Neural progenitor cell (in vitro differentiated cells): Measurements from ENCODE around the gene SIRT1. TPM values are rescaled to one million over a fixed set of nuclear protein-coding genes. Genes with fewer than 3 reads are reported as not detected.
A peak's percentile ranks its signal among the peaks of the same experiment; 100 is the strongest.

ENCODE experiments used
- DNase-seq: peaks from one replicate; pipeline ENCODE4 v3.0.0-alpha.2; 2016; ENCODE audit warnings: low spot score
- H2AFZ ChIP-seq: fragments of 200-600 bp; sonication (generic); replicated peaks from 2 replicates; pipeline ENCODE4 v1.6.1; 2016; ENCODE audit warnings: antibody characterized with exemption
- H3F3A ChIP-seq: fragments of 200-600 bp; sonication (generic); 2 replicates; pipeline ENCODE4 v1.6.1; 2016; ENCODE audit warnings: antibody characterized with exemption, low read depth
- H3K27ac ChIP-seq: fragments of 200-600 bp; sonication (generic); 2 replicates; pipeline ENCODE4 v1.5.1; 2016; ENCODE audit warnings: mild to moderate bottlenecking
- H3K27me3 ChIP-seq: fragments of 200-600 bp; sonication (generic); 2 replicates; pipeline ENCODE4 v1.6.1; 2016; ENCODE audit warnings: mild to moderate bottlenecking, moderate library complexity
- H3K36me3 ChIP-seq: fragments of 200-600 bp; sonication (generic); 2 replicates; pipeline ENCODE4 v1.5.1; 2016
- H3K4me1 ChIP-seq: fragments of 200-600 bp; sonication (generic); 2 replicates; pipeline ENCODE4 v1.6.1; 2016; ENCODE audit warnings: mixed run types
- H3K4me2 ChIP-seq: fragments of 200-600 bp; sonication (generic); 2 replicates; pipeline ENCODE4 v1.6.1; 2016
- H3K4me3 ChIP-seq: fragments of 200-600 bp; sonication (generic); 2 replicates; pipeline ENCODE4 v1.5.1; 2016
- H3K79me2 ChIP-seq: fragments of 200-600 bp; sonication (generic); 2 replicates; pipeline ENCODE4 v1.6.1; 2016; ENCODE audit warnings: low read depth
- H3K9ac ChIP-seq: fragments of 200-600 bp; sonication (generic); 2 replicates; pipeline ENCODE4 v1.6.1; 2016
- H3K9me3 ChIP-seq: fragments of 200-600 bp; sonication (generic); 2 replicates; pipeline ENCODE4 v1.5.1; 2016; ENCODE audit warnings: low read depth
- H4K20me1 ChIP-seq: fragments of 200-600 bp; sonication (generic); 2 replicates; pipeline ENCODE4 v1.6.1; 2016; ENCODE audit warnings: low read depth
- H3K27ac Mint-ChIP-seq: 3 replicates; pipeline ENCODE4 v1.8.0; 2021; ENCODE audit warnings: mixed read lengths
- H3K27me3 Mint-ChIP-seq: 2 replicates; pipeline ENCODE4 v1.8.0; 2022; ENCODE audit warnings: low read depth, mild to moderate bottlenecking, inconsistent platforms, moderate library complexity, mixed read lengths; ENCODE audit not compliant: insufficient read depth
- H3K36me3 Mint-ChIP-seq: 3 replicates; pipeline ENCODE4 v1.8.0; 2021; ENCODE audit warnings: mixed read lengths
- H3K4me1 Mint-ChIP-seq: 3 replicates; pipeline ENCODE4 v1.8.0; 2021; ENCODE audit warnings: mixed read lengths
- H3K4me3 Mint-ChIP-seq: 3 replicates; pipeline ENCODE4 v1.8.0; 2021; ENCODE audit warnings: mild to moderate bottlenecking, moderate library complexity, mixed read lengths
- H3K9me3 Mint-ChIP-seq: 3 replicates; pipeline ENCODE4 v1.8.0; 2020; ENCODE audit warnings: mixed read lengths
- EZH2 ChIP-seq: fragments of 200-600 bp; sonication (generic); IDR thresholded peaks from 2 replicates; pipeline ENCODE4 v1.6.1; 2017; ENCODE audit warnings: antibody characterized with exemption, mild to moderate bottlenecking, moderate library complexity
- EZH2phosphoT487 ChIP-seq: fragments of 200-600 bp; sonication (generic); IDR thresholded peaks from 2 replicates; pipeline ENCODE4 v1.6.1; 2017; ENCODE audit warnings: antibody characterized with exemption
- total RNA-seq: library from RNA; depleted of rRNA; stranded (reverse); fragments of >200 nt; gene quantifications from 2 replicates; pipeline ENCODE4 v1.2.3, GENCODE V29; 2015; ENCODE audit warnings: low replicate concordance
- TF ChIP-seq, protein P1 (sequence below): fragments of 200-600 bp; sonication (generic); IDR thresholded peaks from 2 replicates; pipeline ENCODE4 v1.5.1; 2017; ENCODE audit warnings: antibody characterized with exemption, mild to moderate bottlenecking

The SIRT1 gene
- total RNA-seq, 1 donor from 2014 or later, result 48.5 TPM

DNA sequence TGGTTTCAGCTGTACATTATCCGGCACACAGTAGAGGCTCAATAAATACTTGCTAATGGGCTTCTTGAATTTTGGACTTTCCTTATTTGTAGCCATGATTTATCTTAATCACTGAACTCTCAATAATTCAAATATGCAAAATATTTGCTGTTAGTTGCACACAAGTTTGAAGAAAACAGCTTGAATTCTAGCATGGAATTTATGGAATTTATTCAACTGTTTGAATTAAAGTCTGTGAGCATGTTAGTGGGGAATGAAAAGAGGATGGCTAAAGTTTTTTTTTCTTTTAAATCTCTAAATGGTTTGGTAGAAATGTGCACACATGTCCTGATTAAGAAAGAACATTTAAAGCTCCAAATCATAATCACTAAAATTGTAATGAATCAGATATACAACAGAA is 42.5 kb downstream of the SIRT1 start:
- H3K4me1 Mint-ChIP-seq, result no peaks in the 10 kb centered on the region
- H3K36me3 Mint-ChIP-seq, result peaks cover 7% of the 10 kb centered on the region
- Histone ChIP-seq H3K4me1 (no peaks in the 10 kb centered on the region), H2AFZ (no peak overlapping the region), H3K27ac (no peak overlapping the region), H3K4me3 (no peak overlapping the region), H3K79me2 (no peaks in the 10 kb centered on the region), H3K9me3 (no peaks in the 10 kb centered on the region), H4K20me1 (peaks cover 3% of the 10 kb centered on the region), H3F3A (no peaks in the 10 kb centered on the region), H3K4me2 (no peak overlapping the region), H3K9ac (no peak overlapping the region), H3K27me3 (no peaks in the 10 kb centered on the region), H3K36me3 (no peaks in the 10 kb centered on the region)
- no peaks in the 10 kb centered on the region for H3K27me3 Mint-ChIP-seq
- no peak overlapping the region for H3K4me3 Mint-ChIP-seq
- no peak for DNase-seq
- TF ChIP-seq, protein P1, sequence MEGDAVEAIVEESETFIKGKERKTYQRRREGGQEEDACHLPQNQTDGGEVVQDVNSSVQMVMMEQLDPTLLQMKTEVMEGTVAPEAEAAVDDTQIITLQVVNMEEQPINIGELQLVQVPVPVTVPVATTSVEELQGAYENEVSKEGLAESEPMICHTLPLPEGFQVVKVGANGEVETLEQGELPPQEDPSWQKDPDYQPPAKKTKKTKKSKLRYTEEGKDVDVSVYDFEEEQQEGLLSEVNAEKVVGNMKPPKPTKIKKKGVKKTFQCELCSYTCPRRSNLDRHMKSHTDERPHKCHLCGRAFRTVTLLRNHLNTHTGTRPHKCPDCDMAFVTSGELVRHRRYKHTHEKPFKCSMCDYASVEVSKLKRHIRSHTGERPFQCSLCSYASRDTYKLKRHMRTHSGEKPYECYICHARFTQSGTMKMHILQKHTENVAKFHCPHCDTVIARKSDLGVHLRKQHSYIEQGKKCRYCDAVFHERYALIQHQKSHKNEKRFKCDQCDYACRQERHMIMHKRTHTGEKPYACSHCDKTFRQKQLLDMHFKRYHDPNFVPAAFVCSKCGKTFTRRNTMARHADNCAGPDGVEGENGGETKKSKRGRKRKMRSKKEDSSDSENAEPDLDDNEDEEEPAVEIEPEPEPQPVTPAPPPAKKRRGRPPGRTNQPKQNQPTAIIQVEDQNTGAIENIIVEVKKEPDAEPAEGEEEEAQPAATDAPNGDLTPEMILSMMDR, result no peak
- TF ChIP-seq EZH2phosphoT487, result no peak
- no peaks in the 10 kb centered on the region for H3K9me3 Mint-ChIP-seq
- no peak overlapping the region for H3K27ac Mint-ChIP-seq

DNA sequence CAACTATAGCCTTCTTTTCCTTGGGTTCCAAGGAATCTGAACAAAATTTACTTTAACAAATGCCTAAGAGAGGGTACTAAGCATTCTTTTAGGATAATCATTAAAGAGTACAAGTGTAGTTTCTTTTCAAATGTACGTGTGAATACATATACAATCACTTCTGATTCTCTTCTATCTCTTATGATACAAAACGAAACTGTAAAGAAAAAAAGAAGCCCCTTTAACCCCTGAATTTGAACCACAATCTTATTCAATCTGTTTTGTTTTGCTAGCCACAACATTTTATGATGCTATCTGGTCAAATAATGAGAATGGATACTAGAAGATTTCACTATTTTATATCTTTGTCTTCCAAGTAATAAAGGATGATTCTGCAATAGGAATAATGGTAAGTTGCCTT is 48.7 kb downstream of the SIRT1 start:
- H3K79me2 ChIP-seq, result no peaks in the 10 kb centered on the region

DNA sequence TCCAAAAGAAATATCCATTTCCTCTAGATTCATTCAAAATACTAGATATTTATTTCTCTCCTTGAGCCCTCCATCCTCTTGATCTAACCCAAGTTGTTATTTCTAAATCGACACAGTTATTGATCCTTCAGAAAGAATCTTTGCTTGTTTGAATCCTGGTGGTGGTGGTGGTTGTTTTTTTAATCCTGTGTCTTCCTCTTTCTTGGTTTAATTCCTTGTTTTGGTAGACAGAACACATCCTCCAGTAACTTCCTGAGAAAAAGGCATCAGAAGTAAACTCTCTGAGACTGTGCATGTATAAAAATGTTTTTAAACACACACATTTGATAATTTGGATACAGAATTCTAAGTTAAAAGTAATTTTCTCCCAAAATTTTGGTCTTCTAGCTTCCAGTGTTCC is 49.9 kb downstream of the SIRT1 start:
- peaks cover 14% of the 10 kb centered on the region for H3K36me3 Mint-ChIP-seq
- no peaks in the 10 kb centered on the region for H3K27me3 Mint-ChIP-seq
- H3K9me3 ChIP-seq, result no peaks in the 10 kb centered on the region
- H3F3A ChIP-seq, result no peaks in the 10 kb centered on the region
- no peak overlapping the region for H3K4me3 ChIP-seq
- H3K27ac Mint-ChIP-seq, result no peak overlapping the region
- H3K27ac ChIP-seq, result no peak overlapping the region
- H3K4me2 ChIP-seq, result no peak overlapping the region
- no peaks in the 10 kb centered on the region for H3K27me3 ChIP-seq
- no peaks in the 10 kb centered on the region for H4K20me1 ChIP-seq
- no peaks in the 10 kb centered on the region for H3K4me1 Mint-ChIP-seq
- no peaks in the 10 kb centered on the region for H3K36me3 ChIP-seq
- no peaks in the 10 kb centered on the region for H3K9me3 Mint-ChIP-seq
- DNase-seq, result no peak
- H3K79me2 ChIP-seq, result no peaks in the 10 kb centered on the region
- H3K9ac ChIP-seq, result peak overlapping the region; percentile 48
- TF ChIP-seq, protein P1, result no peak
- TF ChIP-seq EZH2 (no peak), EZH2phosphoT487 (no peak)
- H2AFZ ChIP-seq, result no peak overlapping the region
- no peaks in the 10 kb centered on the region for H3K4me1 ChIP-seq
- H3K4me3 Mint-ChIP-seq, result no peak overlapping the region

More for the DNA sequence above, 48.7 kb downstream of the SIRT1 start:
- no peaks in the 10 kb centered on the region for H3K27me3 Mint-ChIP-seq
- H2AFZ ChIP-seq, result no peak overlapping the region
- no peaks in the 10 kb centered on the region for H3K36me3 ChIP-seq
- no peaks in the 10 kb centered on the region for H3K4me1 ChIP-seq
- no peak overlapping the region for H3K27ac ChIP-seq
- peaks cover under 1% of the 10 kb centered on the region for H4K20me1 ChIP-seq
- no peak overlapping the region for H3K27ac Mint-ChIP-seq
- no peak for DNase-seq
- TF ChIP-seq, protein P1, result no peak
- no peak for TF ChIP-seq EZH2phosphoT487
- no peak for TF ChIP-seq EZH2
- no peaks in the 10 kb centered on the region for H3K4me1 Mint-ChIP-seq
- no peak overlapping the region for H3K4me2 ChIP-seq
- peaks cover 11% of the 10 kb centered on the region for H3K36me3 Mint-ChIP-seq
- no peaks in the 10 kb centered on the region for H3K27me3 ChIP-seq
- no peaks in the 10 kb centered on the region for H3K9me3 Mint-ChIP-seq
- no peak overlapping the region for H3K9ac ChIP-seq
- no peak overlapping the region for H3K4me3 ChIP-seq
- no peaks in the 10 kb centered on the region for H3F3A ChIP-seq
- no peak overlapping the region for H3K4me3 Mint-ChIP-seq
- H3K9me3 ChIP-seq, result no peaks in the 10 kb centered on the region
